Measurements from ENCODE around the gene GATA2. TPM values are rescaled to one million over a fixed set of nuclear protein-coding genes. Genes with fewer than 3 reads are reported as not detected.

The GATA2 gene
- total RNA-seq, 1 experiment from 2014 or later, result 18.6 TPM

DNA sequence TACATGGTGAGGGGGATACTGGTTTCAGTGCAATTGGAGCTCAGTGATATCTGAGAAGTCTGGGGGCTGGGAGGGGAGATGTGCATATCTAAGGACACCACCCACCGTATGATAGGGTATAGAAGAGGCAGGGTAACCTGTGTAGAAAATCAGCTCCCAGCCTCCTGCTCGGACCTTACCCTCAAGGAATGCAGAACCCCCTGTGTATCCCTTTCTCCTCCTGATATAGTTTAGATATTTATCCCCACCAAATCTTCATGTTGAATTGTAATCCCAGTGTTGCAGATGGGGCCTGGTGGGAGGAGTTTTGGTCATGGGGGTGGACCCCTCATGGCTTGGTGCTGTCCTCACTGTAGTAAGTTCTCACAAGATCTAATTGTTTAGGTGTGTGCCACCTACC is 48.2 kb upstream of the GATA2 start:
- Histone ChIP-seq H3K9me3 (ENCODE audit: control insufficient read depth in 1 of 2, insufficient read depth in 1 of 2, low read depth in 1 of 2, low read length in 2 of 2) (peaks cover 0 to 15% of the 10 kb centered on the region in 2 experiments; a peak in 1 of 4 replicates), H3K27ac (ENCODE audit: low read depth, low read length) (no peak overlapping the region), H3K9ac (ENCODE audit: low read length) (no peak overlapping the region), H3K4me2 (ENCODE audit: low read length) (no peak overlapping the region), H3K36me3 (ENCODE audit: control insufficient read depth in 1 of 2, insufficient read depth in 2 of 2, low read length in 2 of 2) (no peaks in the 10 kb centered on the region), H3K79me2 (ENCODE audit: insufficient read depth, low read length) (no peaks in the 10 kb centered on the region), H4K20me1 (ENCODE audit: insufficient read depth) (no peaks in the 10 kb centered on the region), H2AFZ (ENCODE audit: low read depth, low read length, poor library complexity, severe bottlenecking) (no peak overlapping the region), H3K4me3 (replicated peaks in 1 of 2; ENCODE audit: low read depth in 1 of 2, low read length in 2 of 2) (no peak overlapping the region), H3K9me2 (ENCODE audit: insufficient read depth) (no peaks in the 10 kb centered on the region), H3K4me1 (ENCODE audit: control insufficient read depth in 1 of 2, insufficient read depth in 2 of 2, low read length in 2 of 2) (peaks cover 0 to 5% of the 10 kb centered on the region in 2 experiments; a peak in 1 of 4 replicates), H3K27me3 (ENCODE audit: insufficient read depth, low read length) (no peaks in the 10 kb centered on the region)
- DNase-seq (ENCODE audit: low read depth, low spot score) (no peak), ATAC-seq (no peak)
- ChIA-PET POLR2A (no interaction called here), CTCF (no interaction called here), RAD21 (ENCODE audit: low non-redundant PET in 1 of 2, low total read pairs in 2 of 2, uncharacterized antibody in 2 of 2, unreplicated experiment in 2 of 2) (no interaction called here)
- no peak for TF ChIP-seq JUND (IDR thresholded peaks at IDR 0.05)
- TF ChIP-seq, protein P1, sequence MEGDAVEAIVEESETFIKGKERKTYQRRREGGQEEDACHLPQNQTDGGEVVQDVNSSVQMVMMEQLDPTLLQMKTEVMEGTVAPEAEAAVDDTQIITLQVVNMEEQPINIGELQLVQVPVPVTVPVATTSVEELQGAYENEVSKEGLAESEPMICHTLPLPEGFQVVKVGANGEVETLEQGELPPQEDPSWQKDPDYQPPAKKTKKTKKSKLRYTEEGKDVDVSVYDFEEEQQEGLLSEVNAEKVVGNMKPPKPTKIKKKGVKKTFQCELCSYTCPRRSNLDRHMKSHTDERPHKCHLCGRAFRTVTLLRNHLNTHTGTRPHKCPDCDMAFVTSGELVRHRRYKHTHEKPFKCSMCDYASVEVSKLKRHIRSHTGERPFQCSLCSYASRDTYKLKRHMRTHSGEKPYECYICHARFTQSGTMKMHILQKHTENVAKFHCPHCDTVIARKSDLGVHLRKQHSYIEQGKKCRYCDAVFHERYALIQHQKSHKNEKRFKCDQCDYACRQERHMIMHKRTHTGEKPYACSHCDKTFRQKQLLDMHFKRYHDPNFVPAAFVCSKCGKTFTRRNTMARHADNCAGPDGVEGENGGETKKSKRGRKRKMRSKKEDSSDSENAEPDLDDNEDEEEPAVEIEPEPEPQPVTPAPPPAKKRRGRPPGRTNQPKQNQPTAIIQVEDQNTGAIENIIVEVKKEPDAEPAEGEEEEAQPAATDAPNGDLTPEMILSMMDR (IDR thresholded peaks at IDR 0.05 in 2 of 3, conservative IDR thresholded peaks at IDR 0.05 in 1 of 3; ENCODE audit: borderline replicate concordance in 1 of 3, insufficient read depth in 1 of 3, low read depth in 2 of 3, low read length in 2 of 3), result no peak
- TF ChIP-seq SIN3A (IDR thresholded peaks at IDR 0.05; ENCODE audit: low read depth), result no peak
- no peak for TF ChIP-seq CEBPB (IDR thresholded peaks at IDR 0.05; ENCODE audit: low read depth)
- no peak for TF ChIP-seq ZNF274 (IDR thresholded peaks at IDR 0.05; ENCODE audit: low read depth, low read length)
- no peak for TF ChIP-seq EZH2phosphoT487 (IDR thresholded peaks at IDR 0.05; ENCODE audit: borderline replicate concordance)
- TF ChIP-seq EZH2 (IDR thresholded peaks at IDR 0.05), result no peak
- no peak for TF ChIP-seq EGR1 (IDR thresholded peaks at IDR 0.05; ENCODE audit: low read depth)
- intact Hi-C loops (cut with micrococcal nuclease), result no loop called here
- no TSS peak for BruUV-seq (replicated peaks)

DNA sequence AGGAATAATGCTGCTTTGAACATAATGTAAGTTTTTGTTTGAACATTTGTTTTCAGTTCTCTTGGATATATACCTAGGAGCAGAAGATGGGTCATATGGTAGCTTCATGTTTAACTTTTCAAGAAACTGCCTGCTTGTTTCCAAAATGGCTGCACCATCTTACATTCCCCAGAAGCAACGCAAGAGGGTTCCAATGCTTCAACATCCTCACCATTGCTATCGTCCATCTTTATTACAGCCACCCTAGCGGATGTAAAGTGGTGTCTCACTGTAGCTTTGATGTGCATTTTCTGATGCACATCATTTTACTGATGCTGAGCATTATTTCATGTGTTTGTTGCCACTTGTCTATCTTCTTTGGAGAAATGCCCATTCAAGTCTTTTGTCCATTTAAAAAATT is 46.4 kb upstream of the GATA2 start:
- no TSS peak for BruUV-seq (replicated peaks)
- TF ChIP-seq EZH2 (IDR thresholded peaks at IDR 0.05) (no peak), POLR2A (IDR thresholded peaks at IDR 0.05; ENCODE audit: borderline replicate concordance, extremely low read depth, insufficient read depth, insufficient read length) (no peak), CEBPB (IDR thresholded peaks at IDR 0.05; ENCODE audit: low read depth) (no peak), EGR1 (IDR thresholded peaks at IDR 0.05; ENCODE audit: low read depth) (no peak), YY1 (IDR thresholded peaks at IDR 0.05; ENCODE audit: extremely low read depth, insufficient replicate concordance, low read depth, low read length) (no peak), RAD21 (IDR thresholded peaks at IDR 0.05; ENCODE audit: low read depth) (no peak), FOSL1 (IDR thresholded peaks at IDR 0.05; ENCODE audit: low read depth) (no peak)
- TF ChIP-seq, protein P2, sequence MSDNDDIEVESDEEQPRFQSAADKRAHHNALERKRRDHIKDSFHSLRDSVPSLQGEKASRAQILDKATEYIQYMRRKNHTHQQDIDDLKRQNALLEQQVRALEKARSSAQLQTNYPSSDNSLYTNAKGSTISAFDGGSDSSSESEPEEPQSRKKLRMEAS (IDR thresholded peaks at IDR 0.05), result no peak
- TF ChIP-seq, protein P3, sequence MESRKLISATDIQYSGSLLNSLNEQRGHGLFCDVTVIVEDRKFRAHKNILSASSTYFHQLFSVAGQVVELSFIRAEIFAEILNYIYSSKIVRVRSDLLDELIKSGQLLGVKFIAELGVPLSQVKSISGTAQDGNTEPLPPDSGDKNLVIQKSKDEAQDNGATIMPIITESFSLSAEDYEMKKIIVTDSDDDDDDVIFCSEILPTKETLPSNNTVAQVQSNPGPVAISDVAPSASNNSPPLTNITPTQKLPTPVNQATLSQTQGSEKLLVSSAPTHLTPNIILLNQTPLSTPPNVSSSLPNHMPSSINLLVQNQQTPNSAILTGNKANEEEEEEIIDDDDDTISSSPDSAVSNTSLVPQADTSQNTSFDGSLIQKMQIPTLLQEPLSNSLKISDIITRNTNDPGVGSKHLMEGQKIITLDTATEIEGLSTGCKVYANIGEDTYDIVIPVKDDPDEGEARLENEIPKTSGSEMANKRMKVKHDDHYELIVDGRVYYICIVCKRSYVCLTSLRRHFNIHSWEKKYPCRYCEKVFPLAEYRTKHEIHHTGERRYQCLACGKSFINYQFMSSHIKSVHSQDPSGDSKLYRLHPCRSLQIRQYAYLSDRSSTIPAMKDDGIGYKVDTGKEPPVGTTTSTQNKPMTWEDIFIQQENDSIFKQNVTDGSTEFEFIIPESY (IDR thresholded peaks at IDR 0.05; ENCODE audit: extremely low read depth, insufficient replicate concordance, low read length), result no peak
- TF ChIP-seq, protein P1 (IDR thresholded peaks at IDR 0.05 in 2 of 3, conservative IDR thresholded peaks at IDR 0.05 in 1 of 3; ENCODE audit: borderline replicate concordance in 1 of 3, insufficient read depth in 1 of 3, low read depth in 2 of 3, low read length in 2 of 3), result no peak

More for the DNA sequence above, 46.4 kb upstream of the GATA2 start:
- DNase-seq (ENCODE audit: low read depth, low spot score) (no peak), ATAC-seq (no peak)
- no peak overlapping the region for H3K4me3 ChIP-seq (replicated peaks in 1 of 2; ENCODE audit: low read depth in 1 of 2, low read length in 2 of 2)
- H4K20me1 ChIP-seq (ENCODE audit: insufficient read depth), result no peaks in the 10 kb centered on the region
- POLR2A ChIA-PET, result no interaction called here
- H3K79me2 ChIP-seq (ENCODE audit: insufficient read depth, low read length), result no peaks in the 10 kb centered on the region
- CTCF ChIA-PET, result no interaction called here
- H3K4me1 ChIP-seq (ENCODE audit: control insufficient read depth in 1 of 2, insufficient read depth in 2 of 2, low read length in 2 of 2), result peaks cover 0 to 5% of the 10 kb centered on the region in 2 experiments; a peak in 1 of 4 replicates
- peaks cover 0 to 15% of the 10 kb centered on the region in 2 experiments; a peak in 1 of 4 replicates for H3K9me3 ChIP-seq (ENCODE audit: control insufficient read depth in 1 of 2, insufficient read depth in 1 of 2, low read depth in 1 of 2, low read length in 2 of 2)
- H3K27ac ChIP-seq (ENCODE audit: low read depth, low read length), result no peak overlapping the region
- H2AFZ ChIP-seq (ENCODE audit: low read depth, low read length, poor library complexity, severe bottlenecking), result no peak overlapping the region
- intact Hi-C loops (cut with micrococcal nuclease), result no loop called here
- RAD21 ChIA-PET (ENCODE audit: low non-redundant PET in 1 of 2, low total read pairs in 2 of 2, uncharacterized antibody in 2 of 2, unreplicated experiment in 2 of 2), result no interaction called here
- no peaks in the 10 kb centered on the region for H3K9me2 ChIP-seq (ENCODE audit: insufficient read depth)
- H3K9ac ChIP-seq (ENCODE audit: low read length), result no peak overlapping the region
- no peaks in the 10 kb centered on the region for H3K36me3 ChIP-seq (ENCODE audit: control insufficient read depth in 1 of 2, insufficient read depth in 2 of 2, low read length in 2 of 2)
- H3K27me3 ChIP-seq (ENCODE audit: insufficient read depth, low read length), result no peaks in the 10 kb centered on the region; the same call in 1 of the 2 replicates
- no peak overlapping the region for H3K4me2 ChIP-seq (ENCODE audit: low read length)
